NCI-H2081 (cell line): ENCODE data around the gene PODNL1.
"Not testable (repeated sequence)": the region's sequence is repeated elsewhere in the genome, so short reads cannot be mapped to it uniquely, and the experiment has no call there.

Experiments used
- DNase-seq, 2 experiments: peaks; one replicate each; lab custom pipeline; 2025; lab: John Stamatoyannopoulos, UW

PODNL1 gene

GRCh38 chr19:13973479-13973878 is 35.3 kb upstream of the PODNL1 start:
- DNase-seq = not testable (repeated sequence)

GRCh38 chr19:13972368-13973155 is 34.3 kb upstream of the PODNL1 start:
- no peak for DNase-seq

- not testable (repeated sequence) for DNase-seq
Measured at GRCh38 chr19:13971868-13972267, 33.7 kb upstream of the PODNL1 start.

GRCh38 chr19:13969897-13970296 is 31.7 kb upstream of the PODNL1 start:
- no peak for DNase-seq

GRCh38 chr19:13968999-13969398 is 30.8 kb upstream of the PODNL1 start:
- no peak for DNase-seq

- DNase-seq = no peak
Measured at GRCh38 chr19:13968383-13968935, 30.2 kb upstream of the PODNL1 start.

GRCh38 chr19:13967206-13967605 is 29.0 kb upstream of the PODNL1 start:
- not testable (repeated sequence) for DNase-seq

- DNase-seq = no peak
Measured at GRCh38 chr19:13966684-13967128, 28.5 kb upstream of the PODNL1 start.

- no peak for DNase-seq
Measured at GRCh38 chr19:13965926-13966683, 27.9 kb upstream of the PODNL1 start.

GRCh38 chr19:13965377-13965896 is 27.2 kb upstream of the PODNL1 start:
- no peak for DNase-seq

GRCh38 chr19:13964776-13965175 is 26.6 kb upstream of the PODNL1 start:
- DNase-seq = no peak

GRCh38 chr19:13963603-13964105 is 25.4 kb upstream of the PODNL1 start:
- no peak for DNase-seq

- no peak for DNase-seq
Measured at GRCh38 chr19:13962699-13963602, 24.7 kb upstream of the PODNL1 start.

GRCh38 chr19:13961826-13962698 is 23.8 kb upstream of the PODNL1 start:
- no peak for DNase-seq

- DNase-seq = no peak
Measured at GRCh38 chr19:13960863-13961784, 22.9 kb upstream of the PODNL1 start.

- DNase-seq = no peak
Measured at GRCh38 chr19:13959962-13960862, 22.0 kb upstream of the PODNL1 start.

GRCh38 chr19:13959141-13959961 is 21.1 kb upstream of the PODNL1 start:
- DNase-seq = no peak
